Kidney (tissue), 14 donors: ENCODE measurements around the gene MRPL14. TPM values are rescaled to one million over a fixed set of nuclear protein-coding genes. Genes with fewer than 3 reads are reported as not detected.
A peak's percentile ranks its signal among the peaks of the same experiment; 100 is the strongest.

Experiments
- DNase-seq, 5 donors: peaks; one replicate each; pipeline ENCODE4 v3.0.0-alpha.2; 2013 to 2020
- FAIRE-seq: peaks from 2 replicates; lab custom pipeline; 2012; peaks lifted over from hg19 to GRCh38; lab: Jason Lieb, UNC
- H3K27ac ChIP-seq, 2 donors: one replicate each; pipeline ENCODE4 v1.7.0; 2013; ENCODE audit warnings: low read depth in 2 of 2, low read length in 2 of 2, inconsistent platforms in 1 of 2
- H3K27me3 ChIP-seq: one replicate; pipeline ENCODE4 v1.7.1; 2013; ENCODE audit warnings: low read length, inconsistent platforms; ENCODE audit not compliant: control insufficient read depth, insufficient read depth
- H3K36me3 ChIP-seq, 3 donors: one replicate each; pipeline versions ENCODE4 v1.7.0 to v1.7.1; 2013; ENCODE audit warnings: low read length in 3 of 3, control low read depth in 1 of 3, inconsistent platforms in 1 of 3; ENCODE audit not compliant: insufficient read depth in 3 of 3, control insufficient read depth in 2 of 3
- H3K4me1 ChIP-seq, 3 donors: one replicate each; pipeline versions ENCODE4 v1.7.0 to v1.7.1; 2013; ENCODE audit warnings: low read length in 3 of 3, inconsistent platforms in 1 of 3, low read depth in 1 of 3; ENCODE audit not compliant: control insufficient read depth in 2 of 3, insufficient read depth in 2 of 3
- H3K4me3 ChIP-seq, 3 donors: one replicate each; pipeline versions ENCODE4 v1.7.0 to v1.8.1; 2013; ENCODE audit warnings: low read length in 3 of 3, control low read depth in 1 of 3, inconsistent platforms in 1 of 3
- H3K9ac ChIP-seq, 3 donors: one replicate each; pipeline versions ENCODE4 v1.7.0 to v1.7.1; 2013; ENCODE audit warnings: low read length in 3 of 3, control low read depth in 1 of 3, inconsistent platforms in 1 of 3
- H3K9me3 ChIP-seq, 3 donors: one replicate each; pipeline versions ENCODE4 v1.7.0 to v1.7.1; 2013; ENCODE audit warnings: low read length in 3 of 3, control low read depth in 1 of 3, inconsistent platforms in 1 of 3; ENCODE audit not compliant: control insufficient read depth in 2 of 3, insufficient read depth in 1 of 3
- CTCF ChIP-seq: IDR thresholded peaks from 3 replicates; pipeline ENCODE4 v1.5.1; 2012; ENCODE audit warnings: mild to moderate bottlenecking, moderate library complexity, borderline replicate concordance; ENCODE audit not compliant: insufficient read depth; ENCODE audit errors: extremely low read depth
- intact Hi-C: fragments of 100-400 bp; cut with DNase I; formaldehyde crosslinking; loops from one replicate; pipeline ENCODE4 v1.11.1; 2022
- polyA plus RNA-seq: library from polyadenylated mRNA; stranded (reverse); fragments of 350-450 nt; fragmentation: Illumina TruSeq; extraction: RNeasy Lipid Tissue Mini Kit (QIAGEN cat#74804); gene quantifications from one replicate; pipeline ENCODE4 v1.2.3, GENCODE V29; 2014; ENCODE audit warnings: low read depth, low replicate concordance; ENCODE audit not compliant: insufficient read depth
- total RNA-seq: library from RNA; stranded (reverse); fragmentation: NEBNext Ultra II Directional; extraction: Animal tissue kit (Norgen Biotek cat#: 25700); gene quantifications from one replicate; pipeline ENCODE4 v1.2.1, GENCODE V29; 2021
- donor health status: control.
- donor health status: control.
- donor health status: control.
- donor health status: control.
- donor health status: control.
- donor health status: DM: yes; HTN: yes; CAD: no.
- donor health status: Normal renal cell carcinoma (clear cell type).

Gene MRPL14
- total and polyA plus RNA-seq, 2 donors from 2014 or later: 27.9 to 71.5 TPM

- FAIRE-seq: no peak
- Histone ChIP-seq H3K4me1 (no peaks in the 10 kb centered on the region), H3K9me3 (no peaks in the 10 kb centered on the region), H3K36me3 (peaks cover 2 to 14% (median 8%) of the 10 kb centered on the region in 3 donors), H3K27ac (no peak overlapping the region), H3K9ac (no peak overlapping the region), H3K27me3 (no peaks in the 10 kb centered on the region), H3K4me3 (no peak overlapping the region)
- intact Hi-C loops: loop anchor here (5.0 kb wide), 1 partner anchor 50 kb away; no protein-coding TSS in a partner anchor
- no peak for TF ChIP-seq CTCF
- DNase-seq: no peak
These were observed 25.3 kb upstream of the MRPL14 start for GRCh38 chr6:44152533-44152932.

GRCh38 chr6:44152109-44152461 lies 24.8 kb upstream of the MRPL14 start:
- Histone ChIP-seq H3K9ac (no peak overlapping the region), H3K27ac (no peak overlapping the region), H3K27me3 (no peaks in the 10 kb centered on the region), H3K9me3 (no peaks in the 10 kb centered on the region), H3K36me3 (peaks cover 2 to 19% (median 8%) of the 10 kb centered on the region in 3 donors), H3K4me3 (no peak overlapping the region), H3K4me1 (no peaks in the 10 kb centered on the region)
- no peak for TF ChIP-seq CTCF
- FAIRE-seq: no peak
- intact Hi-C loops: loop anchor here (5.0 kb wide), 1 partner anchor 50 kb away; no protein-coding TSS in a partner anchor
- DNase-seq: no peak

- DNase-seq (peak; percentile 68 to 89 (median 83)), FAIRE-seq (no peak)
- Histone ChIP-seq H3K4me3 (no peak overlapping the region), H3K27me3 (no peaks in the 10 kb centered on the region), H3K36me3 (peaks cover 2 to 20% (median 11%) of the 10 kb centered on the region in 3 donors), H3K27ac (no peak overlapping the region), H3K4me1 (no peaks in the 10 kb centered on the region), H3K9me3 (no peaks in the 10 kb centered on the region), H3K9ac (no peak overlapping the region)
- peak; percentile 99 for TF ChIP-seq CTCF
- intact Hi-C loops: loop anchor here (5.0 kb wide), 1 partner anchor 49 kb away; no protein-coding TSS in a partner anchor
These were observed 24.3 kb upstream of the MRPL14 start for GRCh38 chr6:44151348-44152108.
